Esophagus squamous epithelium (tissue), 5 donors: ENCODE measurements around the gene ARHGEF12. TPM values are rescaled to one million over a fixed set of nuclear protein-coding genes. Genes with fewer than 3 reads are reported as not detected.

Experiments used
- DNase-seq: peaks from one replicate; lab custom pipeline; 2025; lab: John Stamatoyannopoulos, UW
- H3K27ac ChIP-seq, 4 donors: fragments of 200-600 bp; sonication (generic); one replicate each; pipeline ENCODE4 v1.5.1; 2016 to 2019; ENCODE audit warnings: mild to moderate bottlenecking in 1 of 4
- H3K27me3 ChIP-seq, 4 donors: fragments of 200-600 bp; sonication (generic); 1 replicate in 3 of 4; 2 replicates in 1 of 4; pipeline versions ENCODE4 v1.5.1 to v1.6.0; 2017 to 2021; ENCODE audit warnings: antibody characterized with exemption in 1 of 4
- H3K36me3 ChIP-seq, 3 donors: fragments of 200-600 bp; sonication (generic); one replicate each; pipeline ENCODE4 v1.5.1; 2016 to 2019
- H3K4me1 ChIP-seq, 3 donors: fragments of 200-600 bp; sonication (generic); one replicate each; pipeline ENCODE4 v1.5.1; 2017 to 2019
- H3K4me3 ChIP-seq, 4 donors: fragments of 200-600 bp; sonication (generic); 1 replicate in 3 of 4; 2 replicates in 1 of 4; pipeline ENCODE4 v1.5.1; 2016 to 2019; ENCODE audit warnings: mild to moderate bottlenecking in 2 of 4, moderate library complexity in 1 of 4
- H3K9me3 ChIP-seq, 3 donors: fragments of 200-600 bp; sonication (generic); one replicate each; pipeline ENCODE4 v1.5.1; 2016 to 2019
- POLR2A ChIP-seq, 4 donors: fragments of 450-650 bp; IDR thresholded peaks; one replicate each; pipeline ENCODE4 v1.6.1; 2017; ENCODE audit warnings: antibody characterized with exemption in 4 of 4, mild to moderate bottlenecking in 4 of 4, moderate library complexity in 3 of 4
- WGBS, 2 donors: methylation state at CpG; one replicate each; pipeline ENCODE4 v1.1.5; 2018; 5-methylcytosine and 5-hydroxymethylcytosine counted together
- intact Hi-C: fragments of 100-400 bp; cut with DNase I; formaldehyde crosslinking; loops from one replicate; pipeline ENCODE4 v1.15.0; 2022
- total RNA-seq, 4 donors: library from RNA; depleted of rRNA; stranded (reverse); fragments of >200 nt; gene quantifications; one replicate each; pipeline ENCODE4 v1.1.0, GENCODE V29; 2016
- TF ChIP-seq, protein P1 (sequence below), 6 experiments: fragments of 450-650 bp in 4 of 6; fragments of 200-600 bp in 2 of 6; sonication (generic) in 2 of 6; IDR thresholded peaks; one replicate each; pipeline ENCODE4 v1.5.1; 2016 to 2019; ENCODE audit warnings: antibody characterized with exemption in 6 of 6, mild to moderate bottlenecking in 4 of 6, moderate library complexity in 4 of 6
- donor health status: DM: yes; HTN: yes; CAD: no.

Gene ARHGEF12
- total RNA-seq, 4 donors from 2014 or later = 57.4 to 106 (median 70.7) TPM

DNA sequence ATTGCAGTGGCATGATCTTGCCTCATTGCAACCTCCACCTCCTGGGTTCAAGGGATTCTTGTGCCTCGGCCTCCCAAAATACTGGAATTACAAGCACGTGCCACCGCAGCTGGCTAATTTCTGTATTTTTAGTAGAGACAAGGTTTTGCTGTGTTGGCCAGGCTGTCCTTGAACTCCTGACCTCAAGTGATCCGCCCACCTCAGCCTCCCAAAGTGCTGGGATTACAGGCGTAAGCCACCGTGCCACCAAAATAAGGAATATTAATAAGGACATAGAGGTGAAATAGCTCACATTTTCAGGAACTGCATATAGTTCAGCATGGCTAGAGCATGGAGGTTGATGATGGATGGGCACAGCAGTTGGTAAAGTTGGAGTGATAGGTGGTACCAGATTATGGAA is 21.4 kb downstream of the ARHGEF12 start:
- WGBS, 2 donors = 90 to 94% methylated on average over 6 of the region's 6 CpGs
- Histone ChIP-seq H3K4me3 (no peak overlapping the region), H3K27me3 (no peaks in the 10 kb centered on the region), H3K4me1 (peaks cover 0 to 26% (median under 1%) of the 10 kb centered on the region in 3 donors), H3K9me3 (no peaks in the 10 kb centered on the region), H3K36me3 (no peaks in the 10 kb centered on the region), H3K27ac (no peak overlapping the region)
- DNase-seq = no peak
- intact Hi-C loops = no loop called here
- TF ChIP-seq, protein P1, sequence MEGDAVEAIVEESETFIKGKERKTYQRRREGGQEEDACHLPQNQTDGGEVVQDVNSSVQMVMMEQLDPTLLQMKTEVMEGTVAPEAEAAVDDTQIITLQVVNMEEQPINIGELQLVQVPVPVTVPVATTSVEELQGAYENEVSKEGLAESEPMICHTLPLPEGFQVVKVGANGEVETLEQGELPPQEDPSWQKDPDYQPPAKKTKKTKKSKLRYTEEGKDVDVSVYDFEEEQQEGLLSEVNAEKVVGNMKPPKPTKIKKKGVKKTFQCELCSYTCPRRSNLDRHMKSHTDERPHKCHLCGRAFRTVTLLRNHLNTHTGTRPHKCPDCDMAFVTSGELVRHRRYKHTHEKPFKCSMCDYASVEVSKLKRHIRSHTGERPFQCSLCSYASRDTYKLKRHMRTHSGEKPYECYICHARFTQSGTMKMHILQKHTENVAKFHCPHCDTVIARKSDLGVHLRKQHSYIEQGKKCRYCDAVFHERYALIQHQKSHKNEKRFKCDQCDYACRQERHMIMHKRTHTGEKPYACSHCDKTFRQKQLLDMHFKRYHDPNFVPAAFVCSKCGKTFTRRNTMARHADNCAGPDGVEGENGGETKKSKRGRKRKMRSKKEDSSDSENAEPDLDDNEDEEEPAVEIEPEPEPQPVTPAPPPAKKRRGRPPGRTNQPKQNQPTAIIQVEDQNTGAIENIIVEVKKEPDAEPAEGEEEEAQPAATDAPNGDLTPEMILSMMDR (IDR thresholded peaks at IDR 0.05) = no peak
- no peak for TF ChIP-seq POLR2A (IDR thresholded peaks at IDR 0.05)

DNA sequence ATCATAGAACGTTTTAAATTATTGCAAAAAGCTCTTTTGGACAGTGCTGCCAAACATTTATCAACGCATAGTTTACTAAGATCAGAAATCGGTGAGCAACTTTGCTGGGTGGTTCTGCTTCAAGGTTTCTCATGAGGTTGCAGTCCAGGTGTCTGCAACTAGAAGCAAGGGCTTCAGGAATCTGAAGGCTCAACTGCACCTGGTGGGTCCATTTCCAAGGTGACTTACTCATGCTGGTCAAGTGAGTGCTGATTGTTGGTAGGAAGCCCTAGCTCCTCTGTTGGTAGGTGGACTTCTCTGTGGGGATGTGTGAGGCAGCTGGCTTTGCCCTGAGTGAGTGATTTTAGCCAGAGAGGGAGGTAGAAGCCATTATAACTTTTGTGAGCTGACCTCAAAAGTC is 22.5 kb downstream of the ARHGEF12 start:
- no peaks in the 10 kb centered on the region for H3K27me3 ChIP-seq
- H3K4me3 ChIP-seq = no peak overlapping the region
- no peak for DNase-seq
- H3K27ac ChIP-seq = no peak overlapping the region
- 90 to 91% methylated on average over 3 of the region's 3 CpGs for WGBS, 2 donors
- no peaks in the 10 kb centered on the region for H3K9me3 ChIP-seq
- no peaks in the 10 kb centered on the region for H3K36me3 ChIP-seq
- intact Hi-C loops = no loop called here
- peaks cover 0 to 23% (median 3%) of the 10 kb centered on the region in 3 donors for H3K4me1 ChIP-seq
- no peak for TF ChIP-seq POLR2A (IDR thresholded peaks at IDR 0.05)
- TF ChIP-seq, protein P1 (IDR thresholded peaks at IDR 0.05) = no peak

DNA sequence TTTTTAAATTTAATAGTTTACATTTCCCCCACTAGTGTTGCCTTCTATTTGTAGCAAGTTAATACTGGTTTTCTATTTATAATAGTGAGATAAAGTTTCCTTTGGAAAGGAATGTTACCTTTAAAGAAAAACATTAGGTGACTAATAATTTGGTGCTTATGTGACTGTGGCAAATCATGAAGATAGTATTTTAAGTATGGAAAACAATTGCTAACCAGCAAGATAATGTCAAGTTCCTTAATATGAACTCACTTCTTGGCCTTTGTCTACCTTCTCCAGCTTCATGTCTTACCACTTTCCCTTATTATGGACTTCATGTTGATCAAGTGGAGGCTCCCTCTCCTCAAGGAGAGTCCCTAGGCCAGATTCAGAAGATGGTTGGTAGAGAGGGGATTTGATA is 27.2 kb downstream of the ARHGEF12 start:
- Histone ChIP-seq H3K27me3 (no peaks in the 10 kb centered on the region), H3K9me3 (no peaks in the 10 kb centered on the region), H3K27ac (no peak overlapping the region), H3K36me3 (no peaks in the 10 kb centered on the region), H3K4me3 (no peak overlapping the region), H3K4me1 (peaks cover 0 to 6% (median 3%) of the 10 kb centered on the region in 3 donors)
- no peak for DNase-seq
- intact Hi-C loops = no loop called here
- TF ChIP-seq, protein P1 (IDR thresholded peaks at IDR 0.05) = no peak
- no peak for TF ChIP-seq POLR2A (IDR thresholded peaks at IDR 0.05)

DNA sequence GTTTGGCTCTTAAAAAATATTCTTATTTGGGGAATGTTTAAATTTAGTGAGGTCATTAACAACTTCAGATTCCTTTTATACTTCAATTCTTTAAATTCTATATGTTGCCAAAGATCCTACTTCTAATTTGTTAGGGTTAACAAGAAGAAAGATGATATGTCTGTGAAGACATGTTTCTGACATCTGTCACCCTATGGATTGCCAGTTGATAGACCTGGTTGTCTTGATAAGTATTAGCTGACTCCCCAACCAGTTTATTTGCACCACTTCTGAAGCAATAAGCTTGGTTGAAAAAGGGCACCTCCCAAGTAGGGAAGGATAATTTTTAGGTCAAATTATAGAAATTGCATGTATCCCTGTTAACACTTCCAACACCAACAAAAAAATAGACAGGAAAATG is 29.3 kb downstream of the ARHGEF12 start:
- DNase-seq = no peak
- no peaks in the 10 kb centered on the region for H3K9me3 ChIP-seq
- H3K27ac ChIP-seq = no peak overlapping the region
- no peaks in the 10 kb centered on the region for H3K27me3 ChIP-seq
- intact Hi-C loops = no loop called here
- no peaks in the 10 kb centered on the region for H3K36me3 ChIP-seq
- no peak overlapping the region for H3K4me3 ChIP-seq
- peaks cover 0 to 7% (median 3%) of the 10 kb centered on the region in 3 donors for H3K4me1 ChIP-seq
- TF ChIP-seq, protein P1 (IDR thresholded peaks at IDR 0.05) = no peak
- no peak for TF ChIP-seq POLR2A (IDR thresholded peaks at IDR 0.05)

DNA sequence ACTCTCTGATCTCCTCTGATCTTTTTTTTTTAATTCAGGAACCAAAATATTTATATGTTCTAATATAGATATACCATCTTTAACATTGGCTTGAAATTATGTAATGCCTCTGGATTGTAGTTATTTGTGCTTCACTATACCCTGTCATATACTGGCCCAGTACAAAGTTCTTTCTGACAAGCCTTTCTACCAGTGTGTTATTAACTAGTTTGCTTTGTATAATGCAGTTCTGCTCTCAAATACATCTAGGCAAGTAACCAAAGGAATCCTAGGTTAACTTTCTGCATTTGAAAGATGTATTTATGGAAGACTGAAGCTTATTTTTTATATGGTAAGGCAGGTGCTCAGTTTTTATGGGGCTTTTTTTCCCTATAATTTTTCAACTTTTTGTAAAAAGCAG is 36.1 kb downstream of the ARHGEF12 start:
- Histone ChIP-seq H3K9me3 (no peaks in the 10 kb centered on the region), H3K4me1 (peaks cover 0 to 22% (median 0%) of the 10 kb centered on the region in 3 donors), H3K27ac (no peak overlapping the region), H3K4me3 (no peak overlapping the region), H3K27me3 (no peaks in the 10 kb centered on the region), H3K36me3 (no peaks in the 10 kb centered on the region)
- DNase-seq = no peak
- TF ChIP-seq, protein P1 (IDR thresholded peaks at IDR 0.05) = no peak
- no peak for TF ChIP-seq POLR2A (IDR thresholded peaks at IDR 0.05)
- intact Hi-C loops = no loop called here
